ENCODE measurements around the gene IPMK.

DNA sequence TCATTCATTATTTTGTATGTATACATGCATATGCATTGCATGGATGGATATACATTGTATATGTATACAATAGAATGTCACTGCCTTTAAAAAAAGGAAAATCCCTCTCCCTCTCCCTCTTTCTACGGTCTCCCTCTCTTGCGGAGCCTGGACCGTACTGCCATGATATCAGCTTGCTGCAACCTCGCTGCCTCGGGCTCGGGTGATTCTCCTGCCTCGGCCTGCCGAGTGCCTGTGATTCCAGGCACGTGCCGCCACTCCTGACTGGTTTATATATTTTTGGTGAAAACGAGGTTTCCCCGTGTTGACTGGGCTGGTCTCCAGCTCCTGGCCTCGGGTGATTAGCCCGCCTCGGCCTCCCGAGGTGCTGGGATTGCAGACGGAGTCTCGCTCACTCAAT is 24.4 kb downstream of the IPMK start:
- TF ChIP-seq SIN3A (IDR thresholded peaks at IDR 0.05; ENCODE audit: borderline replicate concordance, insufficient read depth, low read length) (no peak), POLR2AphosphoS5 (IDR thresholded peaks at IDR 0.05; ENCODE audit: low read depth, low read length) (no peak), FOXP2 (optimal IDR thresholded peaks at IDR 0.05; ENCODE audit: borderline replicate concordance, extremely low read depth, extremely low read length, insufficient read depth) (no peak), TAF1 (IDR thresholded peaks at IDR 0.05; ENCODE audit: borderline replicate concordance, insufficient read depth, low read length) (no peak)
